Gastroesophageal sphincter (tissue), 4 donors: Measurements from ENCODE around the gene KLHL29. TPM values are rescaled to one million over a fixed set of nuclear protein-coding genes. Genes with fewer than 3 reads are reported as not detected.
A peak's percentile ranks its signal among the peaks of the same experiment; 100 is the strongest.

Experiments
- ATAC-seq: fragments of 150-250 bp; one replicate; pipeline ENCODE4 v1.9.1; 2016; ENCODE audit warnings: mild to moderate bottlenecking, moderate library complexity
- H3K27ac ChIP-seq, 4 donors: fragments of 200-600 bp; sonication (generic) in 3 of 4; 1 replicate in 3 of 4; 2 replicates in 1 of 4; pipeline ENCODE4 v1.5.1; 2016 to 2019
- H3K27me3 ChIP-seq: fragments of 200-600 bp; sonication (generic); one replicate; pipeline ENCODE4 v1.5.1; 2019
- H3K36me3 ChIP-seq, 2 donors: fragments of 200-600 bp; sonication (generic); one replicate each; pipeline ENCODE4 v1.5.1; 2019; ENCODE audit warnings: control low read depth in 1 of 2
- H3K4me1 ChIP-seq, 3 donors: fragments of 200-600 bp; sonication (generic); 1 replicate in 2 of 3; 2 replicates in 1 of 3; pipeline ENCODE4 v1.5.1; 2016 to 2019; ENCODE audit warnings: control low read depth in 2 of 3
- H3K4me3 ChIP-seq, 2 donors: fragments of 200-600 bp; sonication (generic); one replicate each; pipeline ENCODE4 v1.5.1; 2019; ENCODE audit warnings: mild to moderate bottlenecking in 1 of 2, moderate library complexity in 1 of 2
- H3K9me3 ChIP-seq, 3 donors: fragments of 200-600 bp; sonication (generic); one replicate each; pipeline ENCODE4 v1.5.1; 2017 to 2019; ENCODE audit warnings: control low read depth in 2 of 3
- EP300 ChIP-seq: sonication (generic); formaldehyde crosslinking; IDR thresholded peaks from one replicate; pipeline ENCODE4 v1.6.1; 2017; ENCODE audit warnings: antibody characterized with exemption, mild to moderate bottlenecking
- POLR2A ChIP-seq, 2 donors: fragments of 450-650 bp; IDR thresholded peaks; one replicate each; pipeline ENCODE4 v1.6.1; 2017; ENCODE audit warnings: antibody characterized with exemption in 2 of 2, mild to moderate bottlenecking in 2 of 2, moderate library complexity in 1 of 2
- POLR2AphosphoS5 ChIP-seq: sonication (generic); formaldehyde crosslinking; IDR thresholded peaks from one replicate; pipeline ENCODE4 v1.6.1; 2017; ENCODE audit warnings: antibody characterized with exemption
- WGBS, 2 donors: methylation state at CpG; one replicate each; pipeline ENCODE4 v1.1.5; 2018; ENCODE audit warnings: low coverage in 1 of 2; 5-methylcytosine and 5-hydroxymethylcytosine counted together
- total RNA-seq, 4 donors: library from RNA; depleted of rRNA; stranded (reverse); fragments of >200 nt; gene quantifications; one replicate each; pipeline ENCODE4 v1.1.0, GENCODE V29; 2016
- TF ChIP-seq, protein P1 (sequence below), 4 experiments: fragments of 200-600 bp in 2 of 4; fragments of 450-650 bp in 2 of 4; sonication (generic) in 1 of 4; IDR thresholded peaks; one replicate each; pipeline ENCODE4 v1.5.1; 2017 to 2019; ENCODE audit warnings: antibody characterized with exemption in 4 of 4, mild to moderate bottlenecking in 2 of 4, moderate library complexity in 2 of 4

Gene KLHL29
- total RNA-seq, 4 donors from 2014 or later, result 15.2 to 31.5 (median 24.2) TPM

DNA sequence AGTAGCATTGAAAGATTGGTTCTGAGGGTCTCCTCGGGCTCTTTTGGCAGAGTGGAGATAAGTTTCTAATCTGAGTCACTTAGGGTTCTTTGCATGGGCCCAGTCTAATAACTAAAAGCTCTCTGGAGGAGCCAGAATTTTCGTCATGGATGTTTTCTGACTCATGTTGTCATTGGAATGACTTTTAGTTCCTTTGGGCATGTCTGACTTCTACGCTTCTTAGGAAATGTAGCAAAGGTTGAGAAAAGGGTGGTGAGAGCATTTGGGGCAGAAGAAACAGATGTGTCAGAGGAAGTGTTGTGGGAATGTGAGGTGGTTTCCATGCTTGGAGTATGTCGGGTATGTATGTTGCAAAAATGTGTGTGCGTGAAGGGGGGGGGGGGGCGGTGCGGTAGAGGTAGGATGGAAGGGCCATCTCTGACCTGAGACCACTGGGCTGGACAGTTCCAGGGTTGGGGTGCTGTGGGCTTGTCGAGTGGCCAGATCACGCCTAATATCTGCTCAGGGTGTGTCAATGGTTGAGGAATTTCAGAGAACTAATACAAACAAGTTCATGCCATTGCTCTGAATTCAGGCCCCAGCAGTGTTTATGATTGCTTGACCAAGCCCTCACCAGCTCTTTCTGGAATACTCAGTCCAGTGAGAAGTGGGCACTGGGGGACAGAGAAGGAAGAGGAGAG, 26.9 kb downstream of the KLHL29 start:
- no peaks in the 10 kb centered on the region for H3K27me3 ChIP-seq
- peaks cover 0 to 68% (median 0%) of the 10 kb centered on the region in 3 donors for H3K4me1 ChIP-seq
- no peaks in the 10 kb centered on the region for H3K36me3 ChIP-seq
- no peak overlapping the region for H3K4me3 ChIP-seq
- H3K27ac ChIP-seq, result no peak overlapping the region
- 73 to 81% methylated on average over 4 to 7 of the region's 9 CpGs for WGBS, 2 donors
- ATAC-seq, result peak; percentile 64
- TF ChIP-seq POLR2A (IDR thresholded peaks at IDR 0.05) (no peak), EP300 (no peak), POLR2AphosphoS5 (peak; percentile 29)
- H3K9me3 ChIP-seq, result no peaks in the 10 kb centered on the region

DNA sequence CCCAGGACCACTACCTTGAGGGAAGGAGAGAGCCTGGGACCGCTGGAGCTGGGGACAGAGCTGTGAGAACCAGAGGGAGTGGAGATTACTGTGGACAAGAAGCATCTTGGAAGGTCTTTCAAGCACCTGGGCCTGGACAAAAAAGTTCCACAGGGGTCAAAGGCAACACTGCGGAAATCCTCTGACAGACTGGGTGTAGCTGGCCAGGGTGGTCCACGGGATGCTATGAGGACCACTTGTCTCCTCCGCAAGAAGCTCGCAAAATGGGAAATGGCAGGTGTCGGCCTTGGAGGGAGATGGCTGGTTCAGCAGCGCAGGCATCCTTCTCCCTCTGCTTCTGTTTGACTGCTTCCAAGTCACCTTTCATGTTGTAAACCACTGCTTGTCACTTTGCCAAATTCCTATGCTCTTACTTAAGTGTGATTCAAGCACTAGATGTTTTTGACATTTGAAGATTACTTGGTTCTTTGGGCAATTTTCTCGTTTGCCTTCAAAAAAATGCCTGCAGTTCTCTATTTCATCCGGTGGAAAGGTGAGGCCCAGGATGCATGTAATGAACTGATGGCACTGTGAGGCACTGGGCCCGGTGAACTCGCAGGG, 27.7 kb downstream of the KLHL29 start:
- TF ChIP-seq POLR2AphosphoS5 (no peak), POLR2A (IDR thresholded peaks at IDR 0.05) (no peak), EP300 (no peak)
- TF ChIP-seq, protein P1, sequence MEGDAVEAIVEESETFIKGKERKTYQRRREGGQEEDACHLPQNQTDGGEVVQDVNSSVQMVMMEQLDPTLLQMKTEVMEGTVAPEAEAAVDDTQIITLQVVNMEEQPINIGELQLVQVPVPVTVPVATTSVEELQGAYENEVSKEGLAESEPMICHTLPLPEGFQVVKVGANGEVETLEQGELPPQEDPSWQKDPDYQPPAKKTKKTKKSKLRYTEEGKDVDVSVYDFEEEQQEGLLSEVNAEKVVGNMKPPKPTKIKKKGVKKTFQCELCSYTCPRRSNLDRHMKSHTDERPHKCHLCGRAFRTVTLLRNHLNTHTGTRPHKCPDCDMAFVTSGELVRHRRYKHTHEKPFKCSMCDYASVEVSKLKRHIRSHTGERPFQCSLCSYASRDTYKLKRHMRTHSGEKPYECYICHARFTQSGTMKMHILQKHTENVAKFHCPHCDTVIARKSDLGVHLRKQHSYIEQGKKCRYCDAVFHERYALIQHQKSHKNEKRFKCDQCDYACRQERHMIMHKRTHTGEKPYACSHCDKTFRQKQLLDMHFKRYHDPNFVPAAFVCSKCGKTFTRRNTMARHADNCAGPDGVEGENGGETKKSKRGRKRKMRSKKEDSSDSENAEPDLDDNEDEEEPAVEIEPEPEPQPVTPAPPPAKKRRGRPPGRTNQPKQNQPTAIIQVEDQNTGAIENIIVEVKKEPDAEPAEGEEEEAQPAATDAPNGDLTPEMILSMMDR (IDR thresholded peaks at IDR 0.05), result no peak
- H3K4me1 ChIP-seq, result peaks cover 0 to 75% (median 0%) of the 10 kb centered on the region in 3 donors
- WGBS, 2 donors, result 72 to 77% methylated on average over 7 to 10 of the region's 11 CpGs
- H3K27ac ChIP-seq, result no peak overlapping the region
- H3K4me3 ChIP-seq, result no peak overlapping the region
- no peaks in the 10 kb centered on the region for H3K36me3 ChIP-seq
- no peaks in the 10 kb centered on the region for H3K9me3 ChIP-seq
- H3K27me3 ChIP-seq, result no peaks in the 10 kb centered on the region
- ATAC-seq, result no peak

DNA sequence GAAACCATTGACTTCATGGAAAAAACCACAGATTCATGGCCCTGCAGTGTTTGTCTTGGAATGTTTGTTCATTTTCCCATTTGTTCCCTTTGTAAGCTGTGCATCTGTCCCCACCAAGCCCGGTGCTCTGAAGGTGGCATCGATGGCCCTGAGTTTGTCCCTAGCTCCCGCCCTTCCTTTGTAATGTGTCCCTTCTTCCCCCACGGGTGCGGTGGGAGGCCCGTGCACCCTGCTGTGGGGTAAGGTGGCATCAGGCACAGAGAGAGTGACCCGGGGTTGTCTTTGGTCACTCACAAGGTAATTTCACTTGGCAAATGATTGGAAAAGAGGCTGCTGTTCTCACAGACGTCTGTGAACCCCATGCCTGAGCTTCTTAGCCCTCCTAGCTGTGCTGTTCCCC, 28.7 kb downstream of the KLHL29 start:
- H3K4me3 ChIP-seq, result no peak overlapping the region
- H3K9me3 ChIP-seq, result no peaks in the 10 kb centered on the region
- WGBS, 2 donors, result 97% methylated on average over 7 of the region's 8 CpGs; no CpG with 5 or more reads in 1 of the 2 donors
- TF ChIP-seq, protein P1 (IDR thresholded peaks at IDR 0.05), result no peak
- TF ChIP-seq POLR2A (IDR thresholded peaks at IDR 0.05) (no peak), EP300 (no peak), POLR2AphosphoS5 (no peak)
- H3K27ac ChIP-seq, result no peak overlapping the region
- no peaks in the 10 kb centered on the region for H3K27me3 ChIP-seq
- H3K36me3 ChIP-seq, result no peaks in the 10 kb centered on the region
- H3K4me1 ChIP-seq, result peaks cover 0 to 85% (median 0%) of the 10 kb centered on the region in 3 donors
- ATAC-seq, result no peak

DNA sequence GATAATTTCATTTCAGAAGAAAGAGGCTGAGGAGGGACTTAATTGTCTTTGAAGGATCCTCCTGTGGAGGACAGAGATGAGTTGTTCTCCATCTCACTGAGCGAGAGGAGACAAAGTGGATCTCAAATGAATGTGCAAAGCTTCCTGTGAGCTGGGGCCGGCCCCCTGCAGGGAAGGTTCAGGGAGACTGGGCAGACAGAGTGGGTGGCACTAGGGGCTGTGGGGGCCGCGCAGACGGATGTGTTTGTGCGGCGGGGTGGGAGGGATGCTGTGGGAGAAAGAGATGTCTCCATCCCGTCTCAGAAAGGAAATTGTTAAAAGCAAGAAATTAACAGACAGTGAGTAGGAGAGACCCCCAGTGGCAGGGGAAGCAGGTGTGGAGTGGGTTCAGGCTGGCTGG, 29.1 kb downstream of the KLHL29 start:
- Histone ChIP-seq H3K27me3 (no peaks in the 10 kb centered on the region), H3K27ac (no peak overlapping the region), H3K4me3 (no peak overlapping the region), H3K4me1 (peaks cover 0 to 90% (median 1%) of the 10 kb centered on the region in 3 donors), H3K9me3 (no peaks in the 10 kb centered on the region), H3K36me3 (no peaks in the 10 kb centered on the region)
- 94 to 95% methylated on average over 7 to 8 of the region's 8 CpGs for WGBS, 2 donors
- ATAC-seq, result no peak
- no peak for TF ChIP-seq POLR2A (IDR thresholded peaks at IDR 0.05)
- TF ChIP-seq, protein P1 (IDR thresholded peaks at IDR 0.05), result no peak

DNA sequence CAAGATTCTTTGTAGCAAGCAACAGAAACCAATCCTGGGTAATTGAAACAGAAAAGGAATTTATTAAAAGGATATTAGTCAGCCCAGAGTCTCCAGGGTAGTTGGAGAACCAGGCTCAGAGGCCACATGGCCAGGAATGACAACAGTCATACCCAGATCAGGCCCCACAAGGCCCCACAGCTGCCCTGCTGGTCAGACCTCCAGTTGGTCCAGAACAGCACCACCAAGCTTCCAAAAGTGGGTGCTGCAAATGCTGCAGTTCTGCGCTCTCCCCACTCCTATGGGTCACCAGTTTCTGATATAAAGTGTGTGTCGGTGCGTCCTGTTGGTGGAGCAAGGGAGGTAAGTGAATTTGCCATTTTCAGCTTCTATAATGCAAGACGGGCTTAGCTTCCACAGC, 29.9 kb downstream of the KLHL29 start:
- TF ChIP-seq, protein P1 (IDR thresholded peaks at IDR 0.05), result no peak
- TF ChIP-seq POLR2A (IDR thresholded peaks at IDR 0.05), result no peak
- TF ChIP-seq POLR2AphosphoS5, result no peak
- TF ChIP-seq EP300, result no peak
- H3K27ac ChIP-seq, result no peak overlapping the region
- no peaks in the 10 kb centered on the region for H3K27me3 ChIP-seq
- H3K4me1 ChIP-seq, result peaks cover 0 to 93% (median 6%) of the 10 kb centered on the region in 3 donors
- H3K4me3 ChIP-seq, result no peak overlapping the region
- 100% methylated on average over 3 of the region's 4 CpGs; no CpG with 5 or more reads in 1 of the 2 donors for WGBS, 2 donors
- ATAC-seq, result no peak
- H3K9me3 ChIP-seq, result no peaks in the 10 kb centered on the region
- no peaks in the 10 kb centered on the region for H3K36me3 ChIP-seq
